Spleen (tissue), 7 donors: ENCODE data around the gene SRP14.

ENCODE experiments used
- POLR2A ChIP-seq, 3 donors: fragments of 450-650 bp; IDR thresholded peaks; one replicate each; pipeline ENCODE4 v1.5.1; 2017; ENCODE audit warnings: antibody characterized with exemption in 3 of 3, mild to moderate bottlenecking in 1 of 3
- TF ChIP-seq, protein P1 (sequence below), 11 experiments: fragments of 200-600 bp in 7 of 11; fragments of 450-650 bp in 4 of 11; sonication (generic) in 4 of 11; IDR thresholded peaks in 8 of 11; conservative IDR thresholded peaks in 3 of 11; 1 replicate in 7 of 11; 2 replicates in 4 of 11; pipeline versions ENCODE4 v1.4.0 to v1.8.0; 2016 to 2021; ENCODE audit warnings: antibody characterized with exemption in 11 of 11, inconsistent platforms in 4 of 11, mild to moderate bottlenecking in 1 of 11
- donor health status: DM: no; HTN: no; CAD: no; lungs with moderate emphysema.
- donor health status: DM: no; HTN: no; CAD: no.
- donor health status: DM: no; HTN: no; CAD: no.

- TF ChIP-seq, protein P1, sequence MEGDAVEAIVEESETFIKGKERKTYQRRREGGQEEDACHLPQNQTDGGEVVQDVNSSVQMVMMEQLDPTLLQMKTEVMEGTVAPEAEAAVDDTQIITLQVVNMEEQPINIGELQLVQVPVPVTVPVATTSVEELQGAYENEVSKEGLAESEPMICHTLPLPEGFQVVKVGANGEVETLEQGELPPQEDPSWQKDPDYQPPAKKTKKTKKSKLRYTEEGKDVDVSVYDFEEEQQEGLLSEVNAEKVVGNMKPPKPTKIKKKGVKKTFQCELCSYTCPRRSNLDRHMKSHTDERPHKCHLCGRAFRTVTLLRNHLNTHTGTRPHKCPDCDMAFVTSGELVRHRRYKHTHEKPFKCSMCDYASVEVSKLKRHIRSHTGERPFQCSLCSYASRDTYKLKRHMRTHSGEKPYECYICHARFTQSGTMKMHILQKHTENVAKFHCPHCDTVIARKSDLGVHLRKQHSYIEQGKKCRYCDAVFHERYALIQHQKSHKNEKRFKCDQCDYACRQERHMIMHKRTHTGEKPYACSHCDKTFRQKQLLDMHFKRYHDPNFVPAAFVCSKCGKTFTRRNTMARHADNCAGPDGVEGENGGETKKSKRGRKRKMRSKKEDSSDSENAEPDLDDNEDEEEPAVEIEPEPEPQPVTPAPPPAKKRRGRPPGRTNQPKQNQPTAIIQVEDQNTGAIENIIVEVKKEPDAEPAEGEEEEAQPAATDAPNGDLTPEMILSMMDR (IDR thresholded peaks at IDR 0.05 in 8 of 11, conservative IDR thresholded peaks at IDR 0.05 in 3 of 11), result no peak
- no peak for TF ChIP-seq POLR2A (IDR thresholded peaks at IDR 0.05)
Measured at GRCh38 chr15:39990706-39991105, 48.3 kb downstream of the SRP14 start.
